Large intestine (tissue), 3 donors: ENCODE data around the gene CNN1. TPM values are rescaled to one million over a fixed set of nuclear protein-coding genes. Genes with fewer than 3 reads are reported as not detected.
"Not testable (repeated sequence)": the region's sequence is repeated elsewhere in the genome, so short reads cannot be mapped to it uniquely, and the experiment has no call there.

Experiments
- DNase-seq, 2 donors: peaks; one replicate each; pipeline versions ENCODE4 v3.0.0 to v3.0.0-alpha.2; 2013
- H3K27ac ChIP-seq: one replicate; pipeline ENCODE4 v1.5.1; 2013; ENCODE audit warnings: low read length
- H3K27me3 ChIP-seq: 2 replicates; pipeline ENCODE4 v1.6.1; 2013; ENCODE audit warnings: low read length; ENCODE audit not compliant: control insufficient read depth, insufficient read depth
- H3K36me3 ChIP-seq: 2 replicates; pipeline ENCODE4 v1.6.1; 2013; ENCODE audit warnings: low read length; ENCODE audit not compliant: control insufficient read depth, insufficient read depth
- H3K4me1 ChIP-seq: one replicate; pipeline ENCODE4 v1.6.1; 2013; ENCODE audit warnings: low read length; ENCODE audit not compliant: control insufficient read depth, insufficient read depth
- H3K4me3 ChIP-seq: one replicate; pipeline ENCODE4 v1.5.1; 2013; ENCODE audit warnings: low read length
- H3K9me3 ChIP-seq: one replicate; pipeline ENCODE4 v1.6.1; 2013; ENCODE audit warnings: mild to moderate bottlenecking, low read depth, low read length, moderate library complexity; ENCODE audit not compliant: control insufficient read depth
- WGBS: methylation state at CpG from one replicate; pipeline ENCODE4 v1.1.5; 2013; ENCODE audit warnings: low lambda C conversion rate; ENCODE audit not compliant: insufficient coverage; 5-methylcytosine and 5-hydroxymethylcytosine counted together
- polyA plus RNA-seq: library from polyadenylated mRNA; unstranded; fragments of 120-200 nt; gene quantifications from one replicate; pipeline ENCODE4 v1.2.1, GENCODE V29; 2013

Gene CNN1
- polyA plus RNA-seq, 1 donor: 119 TPM

- Histone ChIP-seq H3K4me3 (no peak overlapping the region), H3K27ac (no peak overlapping the region), H3K9me3 (no peaks in the 10 kb centered on the region), H3K36me3 (peaks cover 36% of the 10 kb centered on the region), H3K27me3 (no peaks in the 10 kb centered on the region), H3K4me1 (no peaks in the 10 kb centered on the region)
- no peak for DNase-seq
- WGBS: no CpG with 5 or more reads among the region's 26 CpGs
These were observed 13.1 kb downstream of the CNN1 start for GRCh38 chr19:11551603-11552235.

GRCh38 chr19:11552666-11553372, 14.2 kb downstream of the CNN1 start:
- WGBS: no CpG with 5 or more reads among the region's 20 CpGs
- DNase-seq: peak in 1 of 2 donors; percentile 0
- no peak overlapping the region for H3K27ac ChIP-seq
- H3K9me3 ChIP-seq: no peaks in the 10 kb centered on the region
- H3K4me3 ChIP-seq: no peak overlapping the region
- H3K4me1 ChIP-seq: peaks cover 2% of the 10 kb centered on the region
- H3K27me3 ChIP-seq: no peaks in the 10 kb centered on the region
- peaks cover 37% of the 10 kb centered on the region for H3K36me3 ChIP-seq

GRCh38 chr19:11554160-11554559, 15.5 kb downstream of the CNN1 start:
- no peak for DNase-seq
- Histone ChIP-seq H3K9me3 (no peaks in the 10 kb centered on the region), H3K36me3 (peaks cover 37% of the 10 kb centered on the region), H3K27me3 (no peaks in the 10 kb centered on the region), H3K4me1 (peaks cover 8% of the 10 kb centered on the region), H3K27ac (no peak overlapping the region), H3K4me3 (no peak overlapping the region)
- no CpG with 5 or more reads among the region's 12 CpGs for WGBS

- no peak overlapping the region for H3K27ac ChIP-seq
- H3K36me3 ChIP-seq: peaks cover 37% of the 10 kb centered on the region
- H3K4me3 ChIP-seq: no peak overlapping the region
- H3K9me3 ChIP-seq: no peaks in the 10 kb centered on the region
- no peak for DNase-seq
- no peaks in the 10 kb centered on the region for H3K27me3 ChIP-seq
- WGBS: no CpG with 5 or more reads among the region's 6 CpGs
- peaks cover 8% of the 10 kb centered on the region for H3K4me1 ChIP-seq
These were observed 16.6 kb downstream of the CNN1 start for GRCh38 chr19:11555246-11555645.

GRCh38 chr19:11556634-11557420, 18.2 kb downstream of the CNN1 start:
- Histone ChIP-seq H3K36me3 (peaks cover 37% of the 10 kb centered on the region), H3K4me1 (peaks cover 8% of the 10 kb centered on the region), H3K9me3 (no peaks in the 10 kb centered on the region), H3K27me3 (no peaks in the 10 kb centered on the region), H3K27ac (no peak overlapping the region), H3K4me3 (no peak overlapping the region)
- DNase-seq: no peak
- WGBS: no CpG with 5 or more reads among the region's 4 CpGs

- peaks cover 8% of the 10 kb centered on the region for H3K4me1 ChIP-seq
- H3K4me3 ChIP-seq: peak within 1 kb of the TSS; percentile 79
- H3K27ac ChIP-seq: peak within 1 kb of the TSS; percentile 84
- H3K9me3 ChIP-seq: no peaks in the 10 kb centered on the region
- peak; percentile 99 for DNase-seq
- WGBS: no CpG with 5 or more reads among the region's 57 CpGs
- peaks cover 16% of the 10 kb centered on the region for H3K36me3 ChIP-seq
- H3K27me3 ChIP-seq: no peaks in the 10 kb centered on the region
These were observed 20.5 kb downstream of the CNN1 start, which contains the start of gene ELOF1 for GRCh38 chr19:11558881-11559828. Gene ELOF1 (minus strand): TSS chr19:11559230. CDS start chr19:11554347, 4,883 bp downstream.

- no peaks in the 10 kb centered on the region for H3K27me3 ChIP-seq
- peak overlapping the region; percentile 79 for H3K4me3 ChIP-seq
- no peak overlapping the region for H3K27ac ChIP-seq
- 43% methylated on average over 1 of the region's 9 CpGs for WGBS
- peaks cover 8% of the 10 kb centered on the region for H3K4me1 ChIP-seq
- DNase-seq: peak; percentile 60 to 69
- H3K9me3 ChIP-seq: no peaks in the 10 kb centered on the region
- peaks cover 5% of the 10 kb centered on the region for H3K36me3 ChIP-seq
These were observed 21.9 kb downstream of the CNN1 start for GRCh38 chr19:11560404-11561051.

GRCh38 chr19:11563532-11563931, 24.9 kb downstream of the CNN1 start:
- DNase-seq: no peak
- no peaks in the 10 kb centered on the region for H3K4me1 ChIP-seq
- no peak overlapping the region for H3K4me3 ChIP-seq
- H3K36me3 ChIP-seq: no peaks in the 10 kb centered on the region
- no peaks in the 10 kb centered on the region for H3K9me3 ChIP-seq
- H3K27ac ChIP-seq: no peak overlapping the region
- no peaks in the 10 kb centered on the region for H3K27me3 ChIP-seq
- no CpG with 5 or more reads among the region's 8 CpGs for WGBS

- H3K4me3 ChIP-seq, H3K27ac ChIP-seq, DNase-seq, H3K4me1 ChIP-seq, H3K27me3 ChIP-seq, H3K36me3 ChIP-seq, H3K9me3 ChIP-seq: not testable (repeated sequence)
- no CpG with 5 or more reads among the region's 6 CpGs for WGBS
These were observed 25.6 kb downstream of the CNN1 start for GRCh38 chr19:11564082-11564807.
